ENCODE measurements around the gene HS3ST4. TPM values are rescaled to one million over a fixed set of nuclear protein-coding genes. Genes with fewer than 3 reads are reported as not detected.

HS3ST4 gene
- total and polyA plus RNA-seq, 10 of the 15 experiments (the other 5 are each of a cell fraction or from before 2014, with no cell fraction given) = 0.05 TPM; not detected in 9

GRCh38 chr16:26186091-26186615 is 494.4 kb downstream of the HS3ST4 start (continued):
- TF ChIP-seq ZBTB4 (CRISPR knock-in tag; IDR thresholded peaks at IDR 0.05) = no peak

MicroRNAs within 50 kb of the gene (microRNA counts, 767-probe panel; counts per million panel counts)
- 1,650 counts per million, percentile 63 among the panel's probes with 10 or more counts for microRNA hsa-miR-548w

Small RNA genes lying within 50 kb of the gene (microRNA-seq; reads per million reads assigned to microRNA genes)
- gene MIR548W = not detected

Small RNA genes lying within 50 kb of the gene (small RNA-seq; reads per million reads assigned to genes)
- gene HMGN2P3 (not detected), gene MIR548W (not detected), gene RNA5SP405 (0.16 reads per million)

Data from GM12878 (cell line).